HG03442 (cell line): ENCODE measurements around the gene CLEC2L.

ENCODE experiments used
- ATAC-seq: cut with Tn5 transposase; IDR thresholded peaks from one replicate; pipeline ENCODE4 v1.9.1; 2021; ENCODE audit warnings: mild to moderate bottlenecking, moderate library complexity; ENCODE audit not compliant: unreplicated experiment

The CLEC2L gene

GRCh38 chr7:139522830-139523198, 671 bp upstream of the CLEC2L start:
- no peak for ATAC-seq

GRCh38 chr7:139523968-139524815, 707 bp downstream of the CLEC2L start:
- no peak for ATAC-seq

- ATAC-seq, result no peak
Observed at GRCh38 chr7:139525239-139525638, 1.8 kb downstream of the CLEC2L start.

GRCh38 chr7:139525750-139526149, 2.3 kb downstream of the CLEC2L start:
- ATAC-seq, result no peak

- ATAC-seq, result no peak
Observed at GRCh38 chr7:139526578-139527544, 3.4 kb downstream of the CLEC2L start.

- no peak for ATAC-seq
Observed at GRCh38 chr7:139531094-139531493, 7.6 kb downstream of the CLEC2L start.

GRCh38 chr7:139532636-139533155, 9.2 kb downstream of the CLEC2L start:
- ATAC-seq, result no peak

GRCh38 chr7:139534096-139534495, 10.6 kb downstream of the CLEC2L start:
- no peak for ATAC-seq

GRCh38 chr7:139534966-139535651, 11.6 kb downstream of the CLEC2L start:
- ATAC-seq, result no peak

- no peak for ATAC-seq
Observed at GRCh38 chr7:139536152-139536551, 12.7 kb downstream of the CLEC2L start.

- no peak for ATAC-seq
Observed at GRCh38 chr7:139538881-139539635, 15.6 kb downstream of the CLEC2L start.

- no peak for ATAC-seq
Observed at GRCh38 chr7:139540203-139540602, 16.7 kb downstream of the CLEC2L start.

GRCh38 chr7:139541600-139542307, 18.3 kb downstream of the CLEC2L start:
- ATAC-seq, result no peak

- no peak for ATAC-seq
Observed at GRCh38 chr7:139542308-139543151, 19.0 kb downstream of the CLEC2L start.

- ATAC-seq, result no peak
Observed at GRCh38 chr7:139543801-139544603, 20.5 kb downstream of the CLEC2L start.

- ATAC-seq, result no peak
Observed at GRCh38 chr7:139544645-139545044, 21.2 kb downstream of the CLEC2L start.

GRCh38 chr7:139548302-139549028, 25.0 kb downstream of the CLEC2L start:
- ATAC-seq, result no peak
